H1 (cell line): ENCODE data around the gene DHDDS. TPM values are rescaled to one million over a fixed set of nuclear protein-coding genes. Genes with fewer than 3 reads are reported as not detected.

Source experiments
- CTCF ChIA-PET: fragments of 300-600 bp; sonication (Branson Sonifier 250); formaldehyde crosslinking; loops from one replicate; lab custom pipeline; 2021; ENCODE audit not compliant: partially characterized antibody; lab: Charles Lee
- POLR2A ChIA-PET: fragments of 300-600 bp; sonication (Branson Sonifier 250); formaldehyde crosslinking; loops from one replicate; lab custom pipeline; 2021; ENCODE audit warnings: inconsistent platforms; ENCODE audit not compliant: partially characterized antibody; lab: Charles Lee
- DNase-seq, 2 experiments: peaks; one replicate each; pipeline versions ENCODE4 v3.0.0 to v3.0.0-alpha.2; 2010 to 2022; ENCODE audit warnings: low spot score in 2 of 2, low read depth in 1 of 2, mixed read lengths in 1 of 2
- FAIRE-seq: peaks from 2 replicates; lab custom pipeline; 2011; peaks lifted over from hg19 to GRCh38; lab: Jason Lieb, UNC
- H2AFZ ChIP-seq: 2 replicates; pipeline ENCODE4 v1.8.1; 2012; ENCODE audit warnings: low read length, inconsistent platforms
- H2AK5ac ChIP-seq: 2 replicates; pipeline ENCODE4 v1.6.1; 2013; ENCODE audit warnings: low read depth, low read length
- H2BK120ac ChIP-seq: replicated peaks from 2 replicates; pipeline ENCODE3; 2013; ENCODE audit warnings: low read depth, low read length, inconsistent platforms
- H2BK12ac ChIP-seq: 2 replicates; pipeline ENCODE4 v1.6.1; 2013; ENCODE audit warnings: low read depth, low read length
- H2BK15ac ChIP-seq: 2 replicates; pipeline ENCODE4 v1.6.1; 2013; ENCODE audit warnings: low read length
- H2BK20ac ChIP-seq: 2 replicates; pipeline ENCODE4 v1.6.1; 2013; ENCODE audit warnings: low read length
- H2BK5ac ChIP-seq: 2 replicates; pipeline ENCODE4 v1.6.1; 2013; ENCODE audit warnings: low read depth, low read length
- H3K14ac ChIP-seq: 2 replicates; pipeline ENCODE4 v1.6.1; 2013; ENCODE audit warnings: inconsistent platforms; ENCODE audit not compliant: insufficient read length
- H3K18ac ChIP-seq: 2 replicates; pipeline ENCODE4 v1.6.1; 2013; ENCODE audit warnings: low read length; ENCODE audit errors: extremely low read depth
- H3K23ac ChIP-seq: 2 replicates; pipeline ENCODE4 v1.6.1; 2013; ENCODE audit warnings: inconsistent platforms; ENCODE audit not compliant: insufficient read length
- H3K23me2 ChIP-seq: 2 replicates; pipeline ENCODE4 v1.6.1; 2013; ENCODE audit warnings: low read depth, low read length
- H3K27ac ChIP-seq: 2 replicates; pipeline ENCODE4 v1.6.1; 2011; ENCODE audit warnings: low read depth, low read length, inconsistent platforms
- H3K27me3 ChIP-seq, 4 experiments: replicated peaks in 1 of 4; 1 replicate in 1 of 4; 2 replicates in 3 of 4; pipeline versions ENCODE4 v1.6.1 to v1.8.1; 2011 to 2013; ENCODE audit warnings: low read length in 3 of 4, mild to moderate bottlenecking in 3 of 4, inconsistent platforms in 2 of 4, mixed read lengths in 2 of 4, moderate library complexity in 1 of 4; ENCODE audit not compliant: control insufficient read depth in 3 of 4, insufficient read depth in 3 of 4; ENCODE audit errors: extremely low read depth in 1 of 4
- H3K36me3 ChIP-seq, 4 experiments: 2 replicates each; pipeline versions ENCODE4 v1.6.1 to v1.8.1; 2011 to 2013; ENCODE audit warnings: mild to moderate bottlenecking in 4 of 4, low read length in 3 of 4, moderate library complexity in 2 of 4, control low read depth in 1 of 4, inconsistent platforms in 1 of 4; ENCODE audit not compliant: insufficient read depth in 4 of 4, control insufficient read depth in 2 of 4
- H3K4ac ChIP-seq: replicated peaks from 2 replicates; pipeline ENCODE3; 2013; ENCODE audit warnings: low read length, low read depth, mixed read lengths, inconsistent platforms; ENCODE audit not compliant: insufficient read length
- H3K4me1 ChIP-seq, 4 experiments: replicated peaks in 1 of 4; 1 replicate in 1 of 4; 2 replicates in 3 of 4; pipeline versions ENCODE4 v1.6.1 to v1.8.1; 2011 to 2013; ENCODE audit warnings: low read length in 3 of 4, inconsistent platforms in 2 of 4, mixed read lengths in 1 of 4; ENCODE audit not compliant: insufficient read depth in 4 of 4, control insufficient read depth in 3 of 4
- H3K4me2 ChIP-seq, 2 experiments: 2 replicates each; pipeline versions ENCODE4 v1.6.1 to v1.8.1; 2011 to 2013; ENCODE audit warnings: low read depth in 2 of 2, low read length in 2 of 2, control low read depth in 1 of 2, inconsistent platforms in 1 of 2, mild to moderate bottlenecking in 1 of 2; ENCODE audit not compliant: insufficient read depth in 1 of 2
- H3K4me3 ChIP-seq, 4 experiments: fragments of 200-600, 300-600 bp in 1 of 4; sonication (generic), shearing (Covaris generic), sonication (Bioruptor Twin) in 1 of 4; 2 replicates each; pipeline versions ENCODE4 v1.5.1 to v1.8.1; 2011 to 2016; ENCODE audit warnings: low read length in 4 of 4, low read depth in 3 of 4, control low read depth in 2 of 4, inconsistent platforms in 2 of 4, mild to moderate bottlenecking in 2 of 4, mixed read lengths in 1 of 4, moderate library complexity in 1 of 4; ENCODE audit not compliant: insufficient read depth in 2 of 4; ENCODE audit errors: extremely low read depth in 1 of 4
- H3K56ac ChIP-seq: replicated peaks from 2 replicates; pipeline ENCODE3; 2013; ENCODE audit warnings: low read depth, mild to moderate bottlenecking, mixed read lengths, low read length, inconsistent platforms; ENCODE audit not compliant: insufficient read length
- H3K79me1 ChIP-seq: 2 replicates; pipeline ENCODE4 v1.6.1; 2013; ENCODE audit warnings: low read depth, low read length, control low read depth
- H3K79me2 ChIP-seq, 2 experiments: 2 replicates each; pipeline versions ENCODE4 v1.6.1 to v1.8.1; 2012 to 2013; ENCODE audit warnings: low read length in 2 of 2, mild to moderate bottlenecking in 2 of 2, inconsistent platforms in 1 of 2; ENCODE audit not compliant: insufficient read depth in 2 of 2, control insufficient read depth in 1 of 2
- H3K9ac ChIP-seq, 4 experiments: replicated peaks in 1 of 4; 1 replicate in 1 of 4; 2 replicates in 3 of 4; pipeline versions ENCODE4 v1.6.1 to v1.8.1; 2011 to 2013; ENCODE audit warnings: low read depth in 3 of 4, low read length in 3 of 4, control low read depth in 2 of 4, mild to moderate bottlenecking in 2 of 4, moderate library complexity in 2 of 4, inconsistent platforms in 1 of 4; ENCODE audit errors: extremely low read depth in 1 of 4
- H3K9me3 ChIP-seq, 2 experiments: 2 replicates each; pipeline versions ENCODE4 v1.6.1 to v1.8.1; 2012 to 2013; ENCODE audit warnings: mild to moderate bottlenecking in 2 of 2, moderate library complexity in 2 of 2, control low read depth in 1 of 2, inconsistent platforms in 1 of 2, low read depth in 1 of 2, low read length in 1 of 2, mixed read lengths in 1 of 2; ENCODE audit not compliant: insufficient read depth in 2 of 2
- H4K20me1 ChIP-seq, 2 experiments: replicated peaks in 1 of 2; 2 replicates each; pipeline versions ENCODE3 to v1.8.1; 2011 to 2013; ENCODE audit warnings: inconsistent platforms in 2 of 2, low read length in 2 of 2, mild to moderate bottlenecking in 1 of 2; ENCODE audit not compliant: insufficient read depth in 2 of 2, control insufficient read depth in 1 of 2
- H4K5ac ChIP-seq: 2 replicates; pipeline ENCODE4 v1.6.1; 2013; ENCODE audit warnings: low read length, low read depth, mixed read lengths, inconsistent platforms; ENCODE audit not compliant: insufficient read length
- H4K8ac ChIP-seq: 2 replicates; pipeline ENCODE4 v1.8.0; 2013; ENCODE audit warnings: mild to moderate bottlenecking, moderate library complexity, low read length, inconsistent platforms; ENCODE audit not compliant: insufficient read depth; ENCODE audit errors: extremely low read depth
- H4K91ac ChIP-seq: replicated peaks from 2 replicates; pipeline ENCODE3; 2013; ENCODE audit warnings: low read length, mixed read lengths, inconsistent platforms; ENCODE audit not compliant: insufficient read length
- ATF3 ChIP-seq: IDR thresholded peaks from 2 replicates; pipeline ENCODE4 v1.6.1; 2011; ENCODE audit warnings: low read depth, mild to moderate bottlenecking, low read length; ENCODE audit not compliant: insufficient read depth
- BRCA1 ChIP-seq: IDR thresholded peaks from 2 replicates; pipeline ENCODE4 v1.6.1; 2012; ENCODE audit warnings: low read depth, low read length, improper control_type of control experiment
- CBX8 ChIP-seq: fragments of 300-800, 300-1000 bp; sonication (generic); IDR thresholded peaks from 2 replicates; pipeline ENCODE4 v1.7.1; 2016; ENCODE audit warnings: low read depth, low read length, borderline replicate concordance
- CEBPB ChIP-seq: IDR thresholded peaks from 2 replicates; pipeline ENCODE4 v1.6.1; 2012; ENCODE audit warnings: low read depth, low read length
- KDM4A ChIP-seq: IDR thresholded peaks from one replicate; pipeline ENCODE4 v1.7.1; 2012; ENCODE audit warnings: low read depth, mild to moderate bottlenecking, moderate library complexity, low read length, inconsistent platforms; ENCODE audit not compliant: severe bottlenecking
- NRF1 ChIP-seq: IDR thresholded peaks from 2 replicates; pipeline ENCODE4 v1.6.1; 2011; ENCODE audit warnings: mild to moderate bottlenecking, low read depth, low read length, improper control_type of control experiment
- POU5F1 ChIP-seq: IDR thresholded peaks from 2 replicates; pipeline ENCODE4 v1.6.1; 2011; ENCODE audit warnings: low read depth, mild to moderate bottlenecking, low read length, moderate library complexity
- RAD21 ChIP-seq, 2 experiments: IDR thresholded peaks in 1 of 2; conservative IDR thresholded peaks in 1 of 2; 2 replicates each; pipeline ENCODE4 v1.6.1; 2011; ENCODE audit warnings: low read depth in 2 of 2, low read length in 2 of 2, improper control_type of control experiment in 1 of 2, inconsistent platforms in 1 of 2, mild to moderate bottlenecking in 1 of 2, moderate library complexity in 1 of 2
- SIRT6 ChIP-seq: IDR thresholded peaks from one replicate; pipeline ENCODE4 v1.7.1; 2012; ENCODE audit warnings: low read length, inconsistent platforms
- SP1 ChIP-seq: IDR thresholded peaks from 2 replicates; pipeline ENCODE4 v1.6.1; 2011; ENCODE audit warnings: low read depth, low read length
- TBP ChIP-seq: IDR thresholded peaks from 2 replicates; pipeline ENCODE4 v1.6.1; 2011; ENCODE audit warnings: low read depth, low read length, improper control_type of control experiment
- ZNF274 ChIP-seq: IDR thresholded peaks from 2 replicates; pipeline ENCODE4 v1.7.0; 2012; ENCODE audit warnings: low read length, borderline replicate concordance; ENCODE audit errors: extremely low read depth
- polyA plus RNA-seq, 7 experiments: library from polyadenylated mRNA; depleted of rRNA in 3 of 7; stranded (reverse) in 5 of 7; unstranded in 2 of 7; fragments of >200 nt in 5 of 7; fragments of 200-250 nt in 2 of 7; gene quantifications; 1 replicate in 5 of 7; 2 replicates in 1 of 7; 4 replicates in 1 of 7; pipeline versions ENCODE4 v1.2.1 to v1.2.3, GENCODE V29; 2011 to 2013; ENCODE audit warnings: missing spikeins in 2 of 7, mixed read lengths in 2 of 7
- total RNA-seq: library from RNA; stranded (reverse); fragmentation: NEBNext Ultra II Directional; extraction: Animal tissue kit (Norgen Biotek cat#: 25700); gene quantifications from 2 replicates; pipeline ENCODE4 v1.2.1, GENCODE V29; 2021

The DHDDS gene
- total and polyA plus RNA-seq, 2 of the 8 experiments (the other 6 are each of a cell fraction or from before 2014, with no cell fraction given): 28.3 to 44.6 TPM

- Histone ChIP-seq H4K8ac (no peak overlapping the region), H2BK120ac (no peak overlapping the region), H3K27ac (no peak overlapping the region), H3K14ac (no peak overlapping the region), H3K79me1 (0 out of 2 replicates have a peak, but pooled peaks cover 5% of the 10 kb centered on the region), H2AK5ac (no peak overlapping the region), H4K91ac (no peak overlapping the region), H3K56ac (no peak overlapping the region), H3K4ac (no peak overlapping the region), H2AFZ (no peak overlapping the region), H3K79me2 (peaks cover 0 to 12% of the 10 kb centered on the region in 2 experiments; a peak in 2 of 4 replicates), H2BK15ac (no peak overlapping the region), H2BK12ac (no peak overlapping the region), H4K5ac (no peak overlapping the region), H2BK20ac (no peak overlapping the region), H3K9me3 (no peaks in the 10 kb centered on the region), H3K4me3 (no peak overlapping the region), H3K4me2 (no peak overlapping the region), H2BK5ac (no peak overlapping the region), H3K9ac (no peak overlapping the region), H3K23ac (no peak overlapping the region), H3K36me3 (peaks cover 11 to 39% (median 24%) of the 10 kb centered on the region in 4 experiments), H3K18ac (no peak overlapping the region), H3K27me3 (no peaks in the 10 kb centered on the region), H3K4me1 (peaks cover 0 to 3% (median 0%) of the 10 kb centered on the region in 4 experiments; a peak in 5 of 7 replicates), H3K23me2 (peaks cover 11% of the 10 kb centered on the region), H4K20me1 (peaks cover 2 to 4% of the 10 kb centered on the region in 2 experiments)
- POLR2A ChIA-PET: interaction anchor here (0.6 to 11.5 kb wide), 10 partner anchors 10 to 439 kb away, joined by 3 to 175 read pairs (median 4); partner anchors contain the start of gene LIN28A
- FAIRE-seq (no peak), DNase-seq (no peak)
- CTCF ChIA-PET: interaction anchor here (0.6 to 1.2 kb wide), 2 partner anchors 36 to 1234 kb away, joined by 3 read pairs; no protein-coding TSS in a partner anchor
- TF ChIP-seq TBP (no peak), POU5F1 (no peak), CEBPB (no peak), BRCA1 (no peak), SIRT6 (no peak), CBX8 (no peak), NRF1 (no peak), SP1 (no peak), RAD21 (IDR thresholded peaks at IDR 0.05 in 1 of 2, conservative IDR thresholded peaks at IDR 0.05 in 1 of 2; ENCODE audit: low read depth in 2 of 2, low read length in 2 of 2) (no peak), ZNF274 (no peak), ATF3 (no peak), KDM4A (no peak)
Observed at GRCh38 chr1:26434161-26434752, 2.1 kb downstream of the DHDDS start.
